Tibial artery (tissue), 4 donors: ENCODE results near the gene PLXNA4.
"Not testable (repeated sequence)": the region's sequence is repeated elsewhere in the genome, so short reads cannot be mapped to it uniquely, and the experiment has no call there.

ENCODE experiments used
- DNase-seq, 2 donors: peaks; one replicate each; pipeline ENCODE4 v3.0.0-alpha.2; 2019
- H3K27ac ChIP-seq, 2 donors: fragments of 200-600 bp; sonication (generic) in 1 of 2; 1 replicate in 1 of 2; 2 replicates in 1 of 2; pipeline ENCODE4 v1.5.1; 2018 to 2019; ENCODE audit warnings: mild to moderate bottlenecking in 1 of 2
- H3K27me3 ChIP-seq, 2 donors: fragments of 200-600 bp; sonication (generic) in 1 of 2; one replicate each; pipeline versions ENCODE4 v1.5.1 to v1.6.0; 2016 to 2019
- H3K36me3 ChIP-seq, 3 donors: fragments of 200-600 bp; sonication (generic) in 2 of 3; one replicate each; pipeline ENCODE4 v1.5.1; 2016 to 2019; ENCODE audit warnings: mild to moderate bottlenecking in 2 of 3
- H3K4me1 ChIP-seq, 4 donors: fragments of 200-600 bp; sonication (generic) in 2 of 4; 1 replicate in 3 of 4; 2 replicates in 1 of 4; pipeline ENCODE4 v1.5.1; 2016 to 2019
- H3K4me3 ChIP-seq, 2 donors: fragments of 200-600 bp; sonication (generic) in 1 of 2; 1 replicate in 1 of 2; 2 replicates in 1 of 2; pipeline ENCODE4 v1.5.1; 2018 to 2019; ENCODE audit warnings: mild to moderate bottlenecking in 2 of 2
- H3K9me3 ChIP-seq, 3 donors: fragments of 200-600 bp; sonication (generic) in 1 of 3; one replicate each; pipeline ENCODE4 v1.5.1; 2016 to 2019
- CTCF ChIP-seq, 2 experiments: fragments of 200-600 bp in 1 of 2; fragments of 450-650 bp in 1 of 2; IDR thresholded peaks; one replicate each; pipeline ENCODE4 v1.5.1; 2017 to 2019; ENCODE audit warnings: antibody characterized with exemption in 2 of 2, mild to moderate bottlenecking in 1 of 2, moderate library complexity in 1 of 2
- intact Hi-C: fragments of 100-400 bp; cut with DNase I; formaldehyde crosslinking; loops from one replicate; pipeline ENCODE4 v1.15.0; 2023; ENCODE audit warnings: low total_unique reads

Gene PLXNA4

GRCh38 chr7:132180481-132180880 lies 395.8 kb downstream of the PLXNA4 start:
- no peak overlapping the region for H3K27ac ChIP-seq
- H3K9me3 ChIP-seq: no peaks in the 10 kb centered on the region
- H3K4me1 ChIP-seq: no peaks in the 10 kb centered on the region
- no peak for DNase-seq
- no peak overlapping the region for H3K4me3 ChIP-seq
- intact Hi-C loops: no loop called here
- no peak for TF ChIP-seq CTCF (IDR thresholded peaks at IDR 0.05)
- H3K27me3 ChIP-seq: no peaks in the 10 kb centered on the region
- H3K36me3 ChIP-seq: no peaks in the 10 kb centered on the region

GRCh38 chr7:132179681-132180080 lies 396.6 kb downstream of the PLXNA4 start:
- no peaks in the 10 kb centered on the region for H3K9me3 ChIP-seq
- TF ChIP-seq CTCF (IDR thresholded peaks at IDR 0.05): no peak
- H3K27me3 ChIP-seq: no peaks in the 10 kb centered on the region
- no peak overlapping the region for H3K4me3 ChIP-seq
- no peaks in the 10 kb centered on the region for H3K4me1 ChIP-seq
- peaks cover 0 to 3% (median 2%) of the 10 kb centered on the region in 3 donors for H3K36me3 ChIP-seq
- intact Hi-C loops: no loop called here
- DNase-seq: no peak
- H3K27ac ChIP-seq: no peak overlapping the region

DNA sequence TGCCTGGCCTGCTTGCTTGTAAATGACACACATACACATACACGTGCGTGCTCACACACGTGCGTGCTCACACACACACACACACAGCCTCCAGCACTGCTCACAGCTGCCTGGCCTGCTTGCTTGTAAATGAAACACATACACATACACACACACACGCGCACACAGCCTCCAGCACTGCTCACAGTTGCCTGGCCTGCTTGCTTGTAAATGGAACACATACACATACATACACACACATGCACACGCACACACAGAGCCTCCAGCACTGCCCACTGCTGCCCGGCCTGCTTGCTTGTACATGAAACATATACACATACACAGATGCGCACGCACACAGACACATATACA lies 397.2 kb downstream of the PLXNA4 start:
- intact Hi-C loops: no loop called here
- H3K27me3 ChIP-seq: no peaks in the 10 kb centered on the region
- DNase-seq: no peak
- no peak overlapping the region for H3K4me3 ChIP-seq
- peaks cover 0 to 7% (median 6%) of the 10 kb centered on the region in 3 donors for H3K36me3 ChIP-seq
- H3K27ac ChIP-seq: no peak overlapping the region
- H3K4me1 ChIP-seq: no peaks in the 10 kb centered on the region
- TF ChIP-seq CTCF (IDR thresholded peaks at IDR 0.05): no peak
- no peaks in the 10 kb centered on the region for H3K9me3 ChIP-seq

GRCh38 chr7:132178402-132179079 lies 397.7 kb downstream of the PLXNA4 start:
- H3K4me3 ChIP-seq, H3K36me3 ChIP-seq, H3K9me3 ChIP-seq, H3K4me1 ChIP-seq, DNase-seq, intact Hi-C loops, H3K27ac ChIP-seq, H3K27me3 ChIP-seq: not testable (repeated sequence)

- DNase-seq: no peak
- H3K4me3 ChIP-seq: no peak overlapping the region
- no peaks in the 10 kb centered on the region for H3K4me1 ChIP-seq
- H3K27me3 ChIP-seq: no peaks in the 10 kb centered on the region
- no peaks in the 10 kb centered on the region for H3K9me3 ChIP-seq
- peaks cover 0 to 7% (median 6%) of the 10 kb centered on the region in 3 donors for H3K36me3 ChIP-seq
- no peak overlapping the region for H3K27ac ChIP-seq
- no peak for TF ChIP-seq CTCF (IDR thresholded peaks at IDR 0.05)
- intact Hi-C loops: no loop called here
Observed at GRCh38 chr7:132177708-132178401, 398.4 kb downstream of the PLXNA4 start.

- H3K36me3 ChIP-seq: peaks cover 0 to 7% (median 6%) of the 10 kb centered on the region in 3 donors
Observed at GRCh38 chr7:132176719-132177118, 399.6 kb downstream of the PLXNA4 start.

More at GRCh38 chr7:132176719-132177118, 399.6 kb downstream of the PLXNA4 start:
- no peak overlapping the region for H3K4me3 ChIP-seq
- intact Hi-C loops: no loop called here
- no peaks in the 10 kb centered on the region for H3K27me3 ChIP-seq
- no peak for DNase-seq
- H3K4me1 ChIP-seq: no peaks in the 10 kb centered on the region
- H3K27ac ChIP-seq: no peak overlapping the region
- H3K9me3 ChIP-seq: no peaks in the 10 kb centered on the region
- no peak for TF ChIP-seq CTCF (IDR thresholded peaks at IDR 0.05)
